Measurements from ENCODE around the gene TMEM51.

DNA sequence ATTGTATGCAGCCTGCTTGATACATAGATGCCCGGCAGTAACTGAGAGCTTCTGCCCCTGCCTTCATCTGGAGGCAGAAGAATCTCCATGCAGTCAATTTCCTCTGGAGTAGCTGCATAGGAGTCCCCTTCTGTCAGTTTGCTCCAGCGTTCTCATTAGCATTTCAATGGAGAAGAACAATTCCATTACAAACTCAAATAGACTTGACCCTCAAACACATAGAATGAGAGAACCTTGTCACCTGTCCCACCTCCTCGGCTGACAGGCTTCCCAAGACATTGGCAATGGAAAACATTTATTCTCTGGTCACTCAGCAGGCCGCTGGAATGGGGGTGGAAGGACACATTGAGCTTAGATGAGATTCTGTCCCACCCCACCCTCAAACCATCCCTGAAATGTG lies 45.6 kb upstream of the TMEM51 start:
- TF ChIP-seq, protein P1, sequence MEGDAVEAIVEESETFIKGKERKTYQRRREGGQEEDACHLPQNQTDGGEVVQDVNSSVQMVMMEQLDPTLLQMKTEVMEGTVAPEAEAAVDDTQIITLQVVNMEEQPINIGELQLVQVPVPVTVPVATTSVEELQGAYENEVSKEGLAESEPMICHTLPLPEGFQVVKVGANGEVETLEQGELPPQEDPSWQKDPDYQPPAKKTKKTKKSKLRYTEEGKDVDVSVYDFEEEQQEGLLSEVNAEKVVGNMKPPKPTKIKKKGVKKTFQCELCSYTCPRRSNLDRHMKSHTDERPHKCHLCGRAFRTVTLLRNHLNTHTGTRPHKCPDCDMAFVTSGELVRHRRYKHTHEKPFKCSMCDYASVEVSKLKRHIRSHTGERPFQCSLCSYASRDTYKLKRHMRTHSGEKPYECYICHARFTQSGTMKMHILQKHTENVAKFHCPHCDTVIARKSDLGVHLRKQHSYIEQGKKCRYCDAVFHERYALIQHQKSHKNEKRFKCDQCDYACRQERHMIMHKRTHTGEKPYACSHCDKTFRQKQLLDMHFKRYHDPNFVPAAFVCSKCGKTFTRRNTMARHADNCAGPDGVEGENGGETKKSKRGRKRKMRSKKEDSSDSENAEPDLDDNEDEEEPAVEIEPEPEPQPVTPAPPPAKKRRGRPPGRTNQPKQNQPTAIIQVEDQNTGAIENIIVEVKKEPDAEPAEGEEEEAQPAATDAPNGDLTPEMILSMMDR (IDR thresholded peaks at IDR 0.05 in 8 of 11, conservative IDR thresholded peaks at IDR 0.05 in 3 of 11) = no peak
- no peak for TF ChIP-seq POLR2AphosphoS5 (IDR thresholded peaks at IDR 0.05)
- TF ChIP-seq POLR2A (IDR thresholded peaks at IDR 0.05) = no peak

Measured in spleen (tissue), 7 donors.